ENCODE data around the gene PAPSS1.

- TF ChIP-seq, protein P1, sequence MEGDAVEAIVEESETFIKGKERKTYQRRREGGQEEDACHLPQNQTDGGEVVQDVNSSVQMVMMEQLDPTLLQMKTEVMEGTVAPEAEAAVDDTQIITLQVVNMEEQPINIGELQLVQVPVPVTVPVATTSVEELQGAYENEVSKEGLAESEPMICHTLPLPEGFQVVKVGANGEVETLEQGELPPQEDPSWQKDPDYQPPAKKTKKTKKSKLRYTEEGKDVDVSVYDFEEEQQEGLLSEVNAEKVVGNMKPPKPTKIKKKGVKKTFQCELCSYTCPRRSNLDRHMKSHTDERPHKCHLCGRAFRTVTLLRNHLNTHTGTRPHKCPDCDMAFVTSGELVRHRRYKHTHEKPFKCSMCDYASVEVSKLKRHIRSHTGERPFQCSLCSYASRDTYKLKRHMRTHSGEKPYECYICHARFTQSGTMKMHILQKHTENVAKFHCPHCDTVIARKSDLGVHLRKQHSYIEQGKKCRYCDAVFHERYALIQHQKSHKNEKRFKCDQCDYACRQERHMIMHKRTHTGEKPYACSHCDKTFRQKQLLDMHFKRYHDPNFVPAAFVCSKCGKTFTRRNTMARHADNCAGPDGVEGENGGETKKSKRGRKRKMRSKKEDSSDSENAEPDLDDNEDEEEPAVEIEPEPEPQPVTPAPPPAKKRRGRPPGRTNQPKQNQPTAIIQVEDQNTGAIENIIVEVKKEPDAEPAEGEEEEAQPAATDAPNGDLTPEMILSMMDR (optimal IDR thresholded peaks at IDR 0.05 in 1 of 3, IDR thresholded peaks at IDR 0.05 in 1 of 3, conservative IDR thresholded peaks at IDR 0.05 in 1 of 3; ENCODE audit: extremely low read depth in 1 of 3, insufficient read depth in 2 of 3, low read length in 3 of 3), result no peak
- no peak for TF ChIP-seq EZH2 (IDR thresholded peaks at IDR 0.05; ENCODE audit: low read length)
These were observed 79.2 kb downstream of the PAPSS1 start for GRCh38 chr4:107640878-107641277.

Measured in keratinocyte (primary cell).